GM21723 (cell line): ENCODE results near the gene MT1B.
A peak's percentile ranks its signal among the peaks of the same experiment; 100 is the strongest.

Experiments used
- ATAC-seq: cut with Tn5 transposase; IDR thresholded peaks from one replicate; pipeline ENCODE4 v1.9.1; 2021; ENCODE audit warnings: mild to moderate bottlenecking, moderate library complexity; ENCODE audit not compliant: unreplicated experiment

Gene MT1B

DNA sequence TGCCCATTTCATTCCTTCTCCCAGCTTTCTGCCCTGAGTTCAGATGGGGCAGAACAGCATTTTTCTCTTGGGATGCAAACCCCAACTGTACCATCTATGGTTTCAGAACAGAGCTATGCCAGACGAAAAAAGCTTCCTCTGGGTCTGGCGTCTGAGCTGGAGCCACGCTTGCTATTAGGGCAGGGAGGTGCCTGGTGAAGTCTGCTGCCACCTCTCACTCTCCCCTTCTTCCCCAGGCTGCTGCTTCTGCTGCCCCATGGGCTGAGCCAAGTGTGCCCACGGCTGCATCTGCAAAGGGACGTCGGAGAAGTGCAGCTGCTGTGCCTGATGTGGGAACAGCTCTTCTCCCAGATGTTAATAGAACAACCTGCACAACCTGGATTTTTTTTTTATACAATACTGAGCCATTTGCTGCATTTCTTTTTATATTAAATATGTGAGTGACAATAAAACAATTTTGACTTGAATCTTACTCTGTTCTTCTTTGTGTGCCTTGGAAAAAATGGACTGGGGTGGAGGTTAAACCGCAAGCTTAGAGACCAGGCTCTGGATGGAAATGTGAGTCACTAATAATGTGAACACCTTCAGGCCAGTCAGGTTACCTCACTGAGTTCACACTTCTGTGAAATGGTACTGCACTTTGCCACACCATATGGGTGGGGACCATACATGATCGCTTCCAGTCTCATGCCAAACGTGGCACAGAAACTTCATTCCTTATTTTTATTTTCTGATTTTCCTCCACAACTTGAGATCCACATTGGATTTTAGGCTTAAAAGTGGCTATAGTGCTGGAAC lies 14.9 kb upstream of the MT1B start:
- no peak for ATAC-seq

DNA sequence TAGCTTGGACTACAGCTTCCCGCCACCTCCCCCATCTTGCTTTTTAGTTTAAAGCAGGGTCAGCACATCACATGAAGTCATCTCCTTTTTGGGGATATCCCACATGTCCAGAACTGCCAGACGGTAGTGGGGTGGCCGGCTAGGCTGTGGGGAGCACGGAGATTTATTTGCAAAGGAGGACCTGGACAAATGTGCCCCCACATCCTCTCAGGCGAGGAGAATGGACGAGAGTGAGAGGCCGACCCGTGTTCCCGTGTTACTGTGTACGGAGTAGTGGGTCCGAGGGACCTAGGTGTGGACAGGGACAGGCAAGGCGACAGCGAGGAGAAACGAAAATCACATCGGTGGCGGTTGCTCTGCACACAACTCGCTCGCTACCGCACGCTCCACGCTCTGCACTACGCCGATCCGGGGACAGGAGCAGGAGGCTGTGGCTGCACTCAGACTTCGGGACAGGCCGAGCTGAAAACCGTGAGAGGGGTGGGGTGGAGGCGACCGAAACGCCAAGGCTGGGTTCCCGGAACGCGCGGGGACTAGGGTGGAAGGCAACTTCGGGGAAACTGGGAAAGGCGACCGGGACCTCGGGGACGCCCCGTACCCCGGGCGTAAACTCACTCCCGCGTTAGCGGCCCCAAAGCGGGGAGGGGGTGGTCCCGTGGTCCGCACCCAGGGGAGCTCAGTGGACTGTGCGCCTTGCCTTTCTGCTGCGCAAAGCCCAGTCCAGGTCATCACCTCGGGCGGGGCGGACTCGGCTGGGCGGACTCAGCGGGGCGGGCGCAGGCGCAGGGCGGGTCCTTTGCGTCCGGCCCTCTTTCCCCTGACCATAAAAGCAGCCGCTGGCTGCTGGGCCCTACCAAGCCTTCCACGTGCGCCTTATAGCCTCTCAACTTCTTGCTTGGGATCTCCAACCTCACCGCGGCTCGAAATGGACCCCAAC lies 13.6 kb upstream of the MT1B start, which contains the start of gene MT1A:
TSS of gene MT1A (plus strand) at position 853 of the 937 bp plus-strand sequence. CDS start at position 926, 73 bp downstream.
- no peak for ATAC-seq

DNA sequence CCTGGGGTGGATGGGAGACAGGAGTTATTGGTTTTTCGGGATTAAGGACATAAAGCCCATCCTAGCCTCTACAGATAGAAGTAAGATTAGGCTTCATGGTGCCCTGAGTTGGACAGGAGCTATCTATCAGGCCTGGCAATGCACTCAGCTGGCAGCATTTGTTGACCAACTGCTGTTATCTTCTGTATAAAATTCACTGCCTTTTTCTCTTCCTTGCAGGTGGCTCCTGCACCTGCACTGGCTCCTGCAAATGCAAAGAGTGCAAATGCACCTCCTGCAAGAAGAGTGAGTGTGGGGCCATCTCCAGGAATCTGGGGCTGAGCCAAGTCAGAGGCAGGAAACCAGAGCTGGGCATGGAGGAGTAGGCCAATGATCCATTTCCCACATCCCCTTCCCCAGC lies 12.6 kb upstream of the MT1B start:
- ATAC-seq: no peak

DNA sequence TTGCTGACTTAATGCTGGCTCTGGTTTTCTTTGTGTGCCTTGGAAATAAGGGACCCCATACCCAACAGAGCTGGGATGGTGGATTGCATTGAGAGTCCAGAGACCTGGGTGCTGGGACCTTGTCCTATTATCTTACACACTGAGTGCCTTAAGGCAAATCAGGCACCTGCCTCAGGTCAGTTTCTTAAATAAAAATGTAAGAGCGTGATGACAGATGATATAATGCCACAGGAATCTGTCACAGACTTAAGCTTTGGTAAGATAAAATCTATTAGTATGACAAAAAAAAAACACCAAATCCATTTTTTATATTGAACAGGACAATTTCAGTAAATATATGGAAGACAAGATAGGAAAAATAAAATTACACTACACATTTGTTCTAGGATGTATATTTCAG lies 11.6 kb upstream of the MT1B start:
- no peak for ATAC-seq

- no peak for ATAC-seq
Measured at GRCh38 chr16:56641166-56641565, 10.5 kb upstream of the MT1B start.

- no peak for ATAC-seq
Measured at GRCh38 chr16:56643080-56643778, 8.5 kb upstream of the MT1B start.

DNA sequence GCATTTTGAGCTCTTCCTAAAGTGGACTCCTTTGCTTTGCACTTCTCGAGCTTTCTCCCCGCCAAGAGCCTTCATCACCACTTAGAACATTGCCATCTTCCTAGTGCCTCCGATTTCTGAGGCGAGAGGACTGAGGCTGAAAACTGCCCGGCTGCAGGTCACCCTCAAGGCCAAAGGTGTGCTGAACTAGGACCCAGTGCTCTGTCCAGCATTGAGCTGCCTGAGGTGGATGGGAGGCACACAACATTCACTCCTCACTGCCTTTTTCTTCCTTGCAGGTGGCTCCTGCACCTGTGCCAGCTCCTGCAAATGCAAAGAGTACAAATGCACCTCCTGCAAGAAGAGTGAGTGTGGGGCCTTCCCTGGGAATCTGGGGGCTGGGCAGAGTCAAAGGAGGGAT lies 7.9 kb upstream of the MT1B start:
- no peak for ATAC-seq

- ATAC-seq: no peak
Measured at GRCh38 chr16:56645311-56645710, 6.4 kb upstream of the MT1B start.

DNA sequence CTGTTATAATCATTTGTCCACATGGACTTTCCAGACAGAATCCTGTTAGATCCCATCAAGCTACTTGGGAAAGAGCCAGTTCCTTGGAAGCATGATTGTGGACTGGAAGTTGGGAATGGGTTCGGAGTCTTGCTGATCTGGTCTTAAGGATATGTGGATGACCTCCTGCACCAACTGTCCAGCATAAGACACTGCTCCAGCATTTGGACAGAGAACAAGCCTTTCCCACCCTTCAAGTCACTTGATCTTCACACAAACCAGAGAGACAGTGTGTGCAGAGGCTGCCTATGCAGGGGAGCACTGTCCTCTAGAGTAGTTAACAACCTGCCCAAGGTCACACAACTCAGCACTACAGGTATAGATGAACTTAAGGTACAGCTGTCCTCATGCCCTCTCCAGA lies 5.8 kb upstream of the MT1B start:
- ATAC-seq: no peak

DNA sequence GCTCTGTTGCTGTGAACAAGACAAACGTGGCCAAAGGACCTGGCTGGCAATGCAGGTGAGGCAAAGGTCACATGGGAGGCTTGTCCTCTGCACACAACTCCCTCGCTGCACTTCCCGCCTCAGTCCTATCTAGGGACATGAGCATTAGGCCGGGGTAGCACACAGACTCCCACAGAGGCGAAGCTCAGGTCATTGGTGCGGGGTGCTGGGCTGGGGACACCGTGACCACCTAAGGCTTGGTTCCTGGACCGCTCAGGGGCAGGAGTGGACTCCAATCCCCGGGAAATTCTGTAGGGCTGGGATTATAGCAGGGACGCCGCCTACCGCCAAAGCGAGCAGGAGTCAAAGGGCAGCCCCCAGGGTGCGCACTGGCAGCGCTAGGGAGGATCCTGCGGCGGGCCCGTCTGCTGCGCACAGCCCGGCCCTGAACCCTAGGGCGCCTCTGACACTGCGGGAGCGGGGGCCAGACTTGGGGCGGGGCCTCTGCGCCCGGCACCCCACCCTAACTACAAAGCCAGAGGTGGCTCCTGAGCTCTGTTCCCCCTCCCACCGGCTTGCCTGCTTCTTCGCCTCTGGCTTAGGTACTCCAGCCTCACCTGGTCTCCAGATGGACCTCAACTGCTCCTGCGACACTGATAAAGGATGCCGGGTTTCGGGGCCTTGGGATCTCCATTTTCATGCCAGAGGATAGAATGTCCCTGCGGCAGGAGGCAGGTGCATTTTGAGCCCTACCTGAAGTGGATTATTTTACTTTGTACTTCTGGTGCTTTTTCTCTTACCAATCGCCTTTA lies 3.9 kb upstream of the MT1B start:
- ATAC-seq: no peak

- ATAC-seq: no peak
Measured at GRCh38 chr16:56649271-56649670, 2.4 kb upstream of the MT1B start.

- ATAC-seq: no peak
Measured at GRCh38 chr16:56649820-56650219, 1.9 kb upstream of the MT1B start.

DNA sequence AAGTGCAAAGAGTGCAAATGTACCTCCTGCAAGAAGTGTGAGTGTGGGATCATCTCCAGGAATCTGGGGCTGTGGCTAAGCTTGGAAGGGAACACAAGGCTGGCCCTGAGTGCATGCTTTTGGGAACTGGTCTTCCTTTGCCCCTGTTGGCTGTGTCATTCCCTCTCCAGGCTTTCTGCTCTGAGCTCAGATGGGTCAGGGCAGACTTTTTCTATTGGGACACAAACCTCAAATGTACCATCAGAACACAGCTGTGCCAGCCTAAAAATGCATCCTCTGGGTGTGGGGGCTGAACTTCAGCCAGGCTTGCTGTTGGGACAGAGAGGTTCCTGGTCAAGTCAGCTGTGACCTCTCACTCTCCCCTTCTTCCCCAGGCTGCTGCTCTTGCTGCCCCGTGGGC lies 914 bp downstream of the MT1B start:
- ATAC-seq: no peak

DNA sequence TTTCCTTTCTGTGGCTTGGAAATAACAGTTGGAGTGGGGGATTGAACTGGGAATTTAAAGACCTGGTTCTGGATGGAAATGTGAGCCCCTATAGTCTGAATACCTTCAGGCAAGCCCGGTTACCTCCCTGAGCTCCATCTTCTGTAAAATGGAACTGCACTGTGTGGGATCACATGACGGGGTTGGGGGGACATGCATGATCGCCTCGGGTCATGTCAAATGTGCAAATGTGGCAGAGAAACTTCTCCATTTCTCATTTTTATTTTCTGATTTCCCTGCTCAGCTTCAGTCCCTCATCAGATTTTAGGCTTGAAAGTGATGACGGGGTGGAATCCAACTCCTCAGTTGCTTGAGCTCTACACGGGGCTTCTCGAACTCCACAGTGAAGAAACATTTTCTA lies 1.5 kb downstream of the MT1B start:
- ATAC-seq: no peak

DNA sequence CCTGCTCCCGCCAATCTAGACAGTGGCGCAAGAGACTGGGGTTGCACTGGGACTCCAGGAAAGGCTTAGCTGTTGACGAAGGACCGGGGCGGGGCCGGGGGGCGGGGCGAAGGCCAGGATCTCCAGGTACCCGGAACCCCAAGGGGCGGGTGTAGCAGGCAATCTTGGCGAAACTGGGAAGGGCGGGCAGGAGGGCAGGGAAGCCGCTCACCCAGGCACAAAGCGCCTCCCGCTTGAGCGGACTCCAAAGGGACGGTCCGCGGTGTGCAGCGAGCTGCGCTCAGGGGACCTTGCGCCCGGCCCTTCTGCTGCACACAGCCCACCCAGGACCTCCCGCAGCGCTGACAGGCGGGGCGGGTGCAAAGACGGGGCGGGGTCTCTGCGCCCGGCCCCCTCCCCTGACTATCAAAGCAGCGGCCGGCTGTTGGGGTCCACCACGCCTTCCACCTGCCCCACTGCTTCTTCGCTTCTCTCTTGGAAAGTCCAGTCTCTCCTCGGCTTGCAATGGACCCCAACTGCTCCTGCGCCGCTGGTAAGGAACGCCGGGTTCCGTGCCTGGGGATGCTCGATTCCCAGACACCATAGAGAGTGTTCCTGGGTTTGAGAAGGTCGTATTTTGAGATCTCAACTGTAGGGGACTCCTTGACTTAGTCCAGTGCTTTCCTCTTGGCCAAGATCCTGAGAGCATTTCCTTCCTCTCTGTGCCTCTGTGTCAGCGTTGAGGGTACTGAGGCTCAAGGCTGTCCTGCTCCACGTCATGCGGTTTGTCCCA lies 6.1 kb downstream of the MT1B start, which contains the start of gene MT1F:
TSS of gene MT1F (plus strand) at position 405 of the 772 bp plus-strand sequence. CDS start at position 505, 100 bp downstream.
- peak; percentile 57 for ATAC-seq

DNA sequence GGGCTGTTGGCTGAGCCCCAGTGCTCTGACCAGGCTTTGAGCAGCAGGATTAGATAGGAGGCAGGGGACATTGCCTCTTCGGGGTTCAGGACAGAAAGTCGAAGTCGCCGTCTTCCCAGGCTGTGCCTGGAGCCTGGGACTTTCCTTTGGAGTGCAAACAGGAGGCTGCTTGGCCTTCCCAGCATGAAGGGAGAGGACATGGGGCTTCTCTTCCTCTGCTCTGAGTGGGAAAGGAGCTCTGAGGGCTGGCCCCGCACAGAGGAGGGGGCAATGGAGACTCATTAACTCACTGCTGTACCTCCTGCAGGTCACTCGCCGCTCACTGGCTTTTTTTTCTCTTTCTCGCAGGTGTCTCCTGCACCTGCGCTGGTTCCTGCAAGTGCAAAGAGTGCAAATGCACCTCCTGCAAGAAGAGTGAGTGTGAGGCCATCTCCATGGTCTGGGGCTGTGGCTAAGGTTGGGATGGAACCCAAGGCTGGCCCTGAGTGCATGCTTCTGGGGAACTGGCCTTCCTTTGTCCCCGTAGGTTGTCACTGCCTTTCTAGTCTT lies 6.7 kb downstream of the MT1B start:
- ATAC-seq: no peak

DNA sequence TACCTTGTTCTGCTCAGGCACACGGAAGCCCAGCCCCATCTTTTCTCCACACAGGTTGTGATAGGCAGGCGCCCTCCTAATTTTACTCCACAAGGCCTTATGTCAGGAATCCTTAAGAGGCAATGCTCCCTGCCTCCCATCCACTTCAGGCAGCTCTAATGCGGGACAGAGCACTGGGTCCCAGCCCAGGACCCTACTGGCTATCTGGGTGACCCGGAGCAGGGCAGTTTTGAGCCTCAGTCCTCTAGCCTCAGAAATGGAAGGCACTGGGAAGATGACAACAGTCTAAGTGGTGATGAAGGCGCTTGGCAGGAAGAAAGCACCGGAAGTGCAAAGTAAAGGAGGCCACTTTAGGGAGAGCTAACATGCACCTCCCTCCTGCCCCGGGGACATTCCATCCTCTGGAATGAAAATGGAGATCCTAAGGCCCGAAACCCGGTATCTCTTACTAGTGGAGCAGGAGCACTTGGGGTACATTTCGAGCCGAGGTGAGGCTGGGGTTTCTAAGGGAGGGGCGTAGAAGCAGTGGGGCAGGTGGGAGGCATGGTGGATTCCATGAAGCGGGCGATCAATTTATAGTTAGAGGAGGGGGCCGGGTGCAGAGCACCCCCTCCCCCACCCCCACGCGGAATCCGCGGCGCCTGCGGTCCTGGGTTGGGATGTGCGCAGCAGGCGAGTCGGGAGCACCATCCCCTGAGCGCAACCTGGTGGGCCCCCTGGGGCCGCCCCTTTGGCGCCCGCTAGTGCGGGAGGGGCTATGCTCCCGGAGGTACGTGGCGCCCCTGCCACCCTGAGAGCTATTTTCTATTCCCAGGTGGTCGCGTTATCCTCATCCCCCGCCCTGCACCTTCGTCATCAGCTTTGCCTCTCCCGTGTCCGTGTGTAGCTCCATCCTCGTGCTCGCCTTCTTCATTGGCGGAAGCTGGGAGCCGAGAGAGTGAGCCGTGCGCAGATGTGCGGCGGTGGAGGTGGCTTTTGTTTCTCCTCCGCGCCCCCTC lies 11.0 kb downstream of the MT1B start:
- no peak for ATAC-seq

DNA sequence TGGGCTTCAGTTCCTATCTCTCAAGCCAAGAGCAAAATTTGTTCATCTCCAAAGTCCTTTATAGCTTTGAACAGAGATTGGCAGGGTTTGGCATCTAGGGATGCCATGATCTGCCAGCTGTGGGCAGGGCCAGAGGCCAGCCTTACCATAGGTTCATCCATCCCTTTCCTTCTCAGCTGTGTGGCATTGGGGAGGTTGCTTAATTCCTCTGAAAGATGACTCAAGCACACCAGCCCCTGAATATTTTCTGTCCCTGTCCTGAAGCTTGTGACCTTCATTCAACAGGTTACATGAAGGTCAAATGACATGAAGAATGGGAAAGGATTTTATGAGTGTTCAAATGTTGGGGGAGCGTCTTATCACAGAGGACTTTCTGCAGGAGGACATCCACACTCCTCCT lies 12.8 kb downstream of the MT1B start:
- no peak for ATAC-seq
